ENCODE measurements around the gene CCDC12. TPM values are rescaled to one million over a fixed set of nuclear protein-coding genes. Genes with fewer than 3 reads are reported as not detected.

CCDC12 gene
- total RNA-seq, 1 experiment from 2014 or later: 44.2 TPM

DNA sequence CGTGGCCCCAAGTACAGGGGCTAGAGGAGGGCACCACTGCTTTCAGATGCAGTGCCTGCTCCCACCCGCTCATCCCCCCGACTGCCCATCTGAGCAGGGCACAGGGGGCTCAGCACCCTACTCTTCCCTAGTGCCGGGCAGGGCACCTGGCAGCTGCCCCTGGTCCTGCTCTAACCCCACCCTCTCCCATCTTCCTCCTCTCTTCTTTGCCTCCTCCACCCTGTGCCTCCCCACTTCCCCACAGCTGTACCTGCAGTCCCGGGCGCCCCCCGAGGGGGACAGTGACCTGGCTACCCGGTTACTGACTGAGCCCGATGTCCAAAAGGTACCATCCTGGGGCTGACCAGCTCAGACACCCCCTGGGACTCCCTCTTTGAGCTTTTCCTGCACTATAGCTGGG is 15.7 kb upstream of the CCDC12 start:
- TF ChIP-seq EZH2phosphoT487 (IDR thresholded peaks at IDR 0.05; ENCODE audit: borderline replicate concordance, low read length) (no peak), EZH2 (IDR thresholded peaks at IDR 0.05; ENCODE audit: low read length, unreplicated experiment) (no peak)
- Histone ChIP-seq H3K9ac (ENCODE audit: low read length) (no peak overlapping the region), H3K27ac (ENCODE audit: low read length) (no peak overlapping the region), H3K36me3 (ENCODE audit: low read depth, low read length) (no peaks in the 10 kb centered on the region), H4K20me1 (ENCODE audit: low read length) (no peaks in the 10 kb centered on the region), H3K4me3 (ENCODE audit: low read length) (no peak overlapping the region), H3K4me2 (ENCODE audit: low read length) (no peak overlapping the region), H3K9me3 (ENCODE audit: low read length) (no peaks in the 10 kb centered on the region), H3F3A (ENCODE audit: low read length, unreplicated experiment) (no peaks in the 10 kb centered on the region), H3K9me2 (replicated peaks; ENCODE audit: low read length) (no peaks in the 10 kb centered on the region), H3K27me3 (ENCODE audit: low read length) (no peaks in the 10 kb centered on the region), H2AFZ (ENCODE audit: low read length) (no peak overlapping the region), H3K4me1 (ENCODE audit: insufficient read depth, low read length) (no peaks in the 10 kb centered on the region), H3K79me2 (ENCODE audit: low read length) (no peaks in the 10 kb centered on the region)
- BruUV-seq (replicated peaks): no TSS peak
- ChIA-PET CTCF (no interaction called here), POLR2A (ENCODE audit: unreplicated experiment) (no interaction called here)
- ATAC-seq: no peak
- intact Hi-C loops (cut with micrococcal nuclease): no loop called here
- DNase-seq: no peak

- Histone ChIP-seq H3K9me3 (ENCODE audit: low read length) (no peaks in the 10 kb centered on the region), H4K20me1 (ENCODE audit: low read length) (no peaks in the 10 kb centered on the region), H3K27me3 (ENCODE audit: low read length) (no peaks in the 10 kb centered on the region), H3K27ac (ENCODE audit: low read length) (no peak overlapping the region), H3K4me3 (ENCODE audit: low read length) (no peak overlapping the region), H2AFZ (ENCODE audit: low read length) (no peak overlapping the region), H3K9me2 (replicated peaks; ENCODE audit: low read length) (no peaks in the 10 kb centered on the region), H3F3A (ENCODE audit: low read length, unreplicated experiment) (no peaks in the 10 kb centered on the region), H3K4me1 (ENCODE audit: insufficient read depth, low read length) (no peaks in the 10 kb centered on the region), H3K36me3 (ENCODE audit: low read depth, low read length) (no peaks in the 10 kb centered on the region), H3K79me2 (ENCODE audit: low read length) (no peaks in the 10 kb centered on the region), H3K9ac (ENCODE audit: low read length) (no peak overlapping the region), H3K4me2 (ENCODE audit: low read length) (no peak overlapping the region)
- ATAC-seq (no peak), DNase-seq (no peak)
- POLR2A ChIA-PET (ENCODE audit: unreplicated experiment): no interaction called here
- CTCF ChIA-PET: no interaction called here
- no TSS peak for BruUV-seq (replicated peaks)
- intact Hi-C loops (cut with micrococcal nuclease): no loop called here
- no peak for TF ChIP-seq CTCF (conservative IDR thresholded peaks at IDR 0.05; ENCODE audit: low read depth, low read length)
- no peak for TF ChIP-seq EZH2phosphoT487 (IDR thresholded peaks at IDR 0.05; ENCODE audit: borderline replicate concordance, low read length)
- TF ChIP-seq EZH2 (IDR thresholded peaks at IDR 0.05; ENCODE audit: low read length, unreplicated experiment): no peak
Observed at GRCh38 chr3:46991406-46992165, 15.0 kb upstream of the CCDC12 start.

DNA sequence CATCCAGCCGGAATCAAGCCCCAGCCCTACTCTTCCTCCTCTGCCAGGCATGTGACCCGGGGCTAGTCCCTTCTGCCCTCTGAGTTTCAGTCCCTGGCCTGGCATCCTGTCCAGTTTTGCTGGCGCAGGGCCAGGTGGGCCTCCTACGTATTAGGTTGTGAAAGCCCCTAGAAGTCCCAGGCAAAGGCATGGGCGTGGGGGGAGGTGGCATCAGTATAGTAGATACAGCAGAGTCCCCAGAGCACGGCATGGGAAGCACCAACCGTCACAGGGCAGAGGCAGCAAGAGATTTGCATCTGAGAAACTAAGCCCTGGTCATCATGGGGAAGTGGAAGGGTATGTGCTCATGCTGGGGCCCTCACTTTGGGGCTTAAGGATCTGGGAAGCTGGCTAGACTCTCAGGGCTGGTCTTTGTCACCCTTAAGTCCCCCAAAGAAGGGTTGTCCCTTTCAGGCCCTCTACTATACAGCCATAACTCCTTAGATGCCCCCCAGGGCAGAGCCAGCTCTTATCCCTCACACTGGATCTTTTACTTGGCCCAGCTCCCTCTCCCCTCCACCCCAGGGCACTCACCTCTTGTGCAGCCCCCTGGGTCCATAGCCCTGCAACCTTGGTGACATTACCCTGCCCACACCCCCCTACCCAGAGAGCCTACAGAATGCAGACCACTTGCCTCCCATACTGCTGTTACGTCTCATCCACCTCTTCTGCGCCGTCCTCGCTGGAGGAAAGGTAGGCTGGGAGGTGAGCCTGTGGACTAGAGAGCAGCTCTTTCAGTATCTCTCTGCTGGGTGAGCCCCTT is 14.2 kb upstream of the CCDC12 start:
- no peaks in the 10 kb centered on the region for H3F3A ChIP-seq (ENCODE audit: low read length, unreplicated experiment)
- H3K9me2 ChIP-seq (replicated peaks; ENCODE audit: low read length): no peaks in the 10 kb centered on the region
- H3K4me1 ChIP-seq (ENCODE audit: insufficient read depth, low read length): no peaks in the 10 kb centered on the region
- ATAC-seq (no peak), DNase-seq (no peak)
- no peaks in the 10 kb centered on the region for H3K27me3 ChIP-seq (ENCODE audit: low read length)
- no peak overlapping the region for H3K9ac ChIP-seq (ENCODE audit: low read length)
- no peaks in the 10 kb centered on the region for H3K9me3 ChIP-seq (ENCODE audit: low read length)
- no peak overlapping the region for H3K27ac ChIP-seq (ENCODE audit: low read length)
- TF ChIP-seq EZH2 (IDR thresholded peaks at IDR 0.05; ENCODE audit: low read length, unreplicated experiment) (no peak), EZH2phosphoT487 (IDR thresholded peaks at IDR 0.05; ENCODE audit: borderline replicate concordance, low read length) (no peak)
- intact Hi-C loops (cut with micrococcal nuclease): no loop called here
- H3K79me2 ChIP-seq (ENCODE audit: low read length): no peaks in the 10 kb centered on the region
- BruUV-seq (replicated peaks): no TSS peak
- H4K20me1 ChIP-seq (ENCODE audit: low read length): no peaks in the 10 kb centered on the region
- CTCF ChIA-PET: no interaction called here
- POLR2A ChIA-PET (ENCODE audit: unreplicated experiment): no interaction called here
- H3K4me3 ChIP-seq (ENCODE audit: low read length): no peak overlapping the region
- no peak overlapping the region for H3K4me2 ChIP-seq (ENCODE audit: low read length)
- H2AFZ ChIP-seq (ENCODE audit: low read length): no peak overlapping the region
- H3K36me3 ChIP-seq (ENCODE audit: low read depth, low read length): no peaks in the 10 kb centered on the region
